ENCODE results near the gene DDX51. TPM values are rescaled to one million over a fixed set of nuclear protein-coding genes. Genes with fewer than 3 reads are reported as not detected.

DDX51 gene
- total RNA-seq, 3 donors from 2014 or later (not counting 1 experiment from before 2014, with no cell fraction given): 39.5 to 55.9 (median 54.2) TPM

DNA sequence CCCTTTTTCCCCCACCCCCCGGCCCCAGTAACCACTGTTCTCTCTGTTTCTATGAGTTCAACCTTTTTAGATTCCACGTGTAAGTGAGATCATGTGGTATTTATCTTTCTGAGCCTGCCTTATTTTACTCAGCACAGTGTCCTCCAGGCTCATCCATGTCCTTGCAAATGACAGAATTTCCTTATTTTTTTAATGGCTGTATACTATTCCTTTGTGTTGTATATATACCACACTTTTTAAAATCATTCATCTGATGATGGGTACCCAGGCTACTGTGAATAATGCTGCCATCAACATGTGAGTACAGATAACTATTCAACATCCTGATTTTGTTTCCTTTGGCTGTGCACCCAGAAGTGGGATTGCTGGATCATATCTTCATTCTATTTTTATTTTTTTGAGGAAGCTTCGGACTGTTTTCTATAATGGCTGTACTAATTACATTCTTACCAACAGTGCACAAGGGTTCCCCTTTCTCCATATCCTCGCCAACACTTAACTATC, 54.7 kb downstream of the DDX51 start:
- DNase-seq (no peak), ATAC-seq (no peak)
- H3K4me3 ChIP-seq (ENCODE audit: low read length): no peak overlapping the region
- no peak overlapping the region for H3K27ac ChIP-seq (ENCODE audit: low read length)
- H3K4me1 ChIP-seq (ENCODE audit: control insufficient read depth, insufficient read depth, low read length): peaks cover 8% of the 10 kb centered on the region
- intact Hi-C loops (cut with micrococcal nuclease): no loop called here
- Mint-ChIP-seq H3K27ac (no peak overlapping the region), H3K36me3 (no peaks in the 10 kb centered on the region), H3K27me3 (ENCODE audit: low read depth in 2 of 2) (no peaks in the 10 kb centered on the region), H3K4me3 (no peak overlapping the region), H3K9me3 (no peaks in the 10 kb centered on the region), H3K4me1 (peaks cover 15 to 27% of the 10 kb centered on the region in 2 donors)
- TF ChIP-seq, protein P1, sequence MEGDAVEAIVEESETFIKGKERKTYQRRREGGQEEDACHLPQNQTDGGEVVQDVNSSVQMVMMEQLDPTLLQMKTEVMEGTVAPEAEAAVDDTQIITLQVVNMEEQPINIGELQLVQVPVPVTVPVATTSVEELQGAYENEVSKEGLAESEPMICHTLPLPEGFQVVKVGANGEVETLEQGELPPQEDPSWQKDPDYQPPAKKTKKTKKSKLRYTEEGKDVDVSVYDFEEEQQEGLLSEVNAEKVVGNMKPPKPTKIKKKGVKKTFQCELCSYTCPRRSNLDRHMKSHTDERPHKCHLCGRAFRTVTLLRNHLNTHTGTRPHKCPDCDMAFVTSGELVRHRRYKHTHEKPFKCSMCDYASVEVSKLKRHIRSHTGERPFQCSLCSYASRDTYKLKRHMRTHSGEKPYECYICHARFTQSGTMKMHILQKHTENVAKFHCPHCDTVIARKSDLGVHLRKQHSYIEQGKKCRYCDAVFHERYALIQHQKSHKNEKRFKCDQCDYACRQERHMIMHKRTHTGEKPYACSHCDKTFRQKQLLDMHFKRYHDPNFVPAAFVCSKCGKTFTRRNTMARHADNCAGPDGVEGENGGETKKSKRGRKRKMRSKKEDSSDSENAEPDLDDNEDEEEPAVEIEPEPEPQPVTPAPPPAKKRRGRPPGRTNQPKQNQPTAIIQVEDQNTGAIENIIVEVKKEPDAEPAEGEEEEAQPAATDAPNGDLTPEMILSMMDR (IDR thresholded peaks at IDR 0.05): no peak
- H3K36me3 ChIP-seq (ENCODE audit: control insufficient read depth, insufficient read depth, low read length): no peaks in the 10 kb centered on the region
- WGBS (ENCODE audit: insufficient coverage): 88% methylated on average over 3 of the region's 4 CpGs
- H3K27me3 ChIP-seq (ENCODE audit: control insufficient read depth, insufficient read depth, low read length): no peaks in the 10 kb centered on the region
- no peaks in the 10 kb centered on the region for H3K9me3 ChIP-seq (ENCODE audit: control insufficient read depth, insufficient read depth, low read length)

Other genes starting within 250 kb of the DDX51 start
- 100 to 1,000 TPM in 2 of 3 donors, 10 to 100 TPM in 1; 99.1 to 142 (median 123) TPM for gene ULK1, start 249.7 kb downstream of the DDX51 start, total RNA-seq
- gene PUS1, start 215.0 kb downstream of the DDX51 start, total RNA-seq: 10 to 100 TPM; 16.9 to 21.9 (median 20.6) TPM
- gene EP400, start 194.4 kb downstream of the DDX51 start, total RNA-seq: 10 to 100 TPM; 62.8 to 81.1 (median 80.1) TPM
- gene NOC4L, start 138 bp upstream of the DDX51 start, total RNA-seq: 10 to 100 TPM; 21.0 to 30.2 (median 21.7) TPM
- not detected for gene GALNT9, start 185.3 kb upstream of the DDX51 start, total RNA-seq